ENCODE data around the gene SH2D1B. TPM values are rescaled to one million over a fixed set of nuclear protein-coding genes. Genes with fewer than 3 reads are reported as not detected.

The SH2D1B gene
- total and polyA plus RNA-seq, 10 donors: 0.85 to 11.0 (median 4.6) TPM

GRCh38 chr1:162396201-162396906 lies 15.6 kb downstream of the SH2D1B start:
- H3K9me3 ChIP-seq: no peaks in the 10 kb centered on the region
- no peak for DNase-seq
- no peak overlapping the region for H3K4me3 ChIP-seq
- intact Hi-C loops (cut with DNase I; ENCODE audit: low total_unique reads): loop anchor here (5.0 kb wide), 1 partner anchor 339 kb away; no protein-coding TSS in a partner anchor
- H3K36me3 ChIP-seq: no peaks in the 10 kb centered on the region
- 73 to 82% (median 75%) methylated on average over 3 of the region's 3 CpGs for WGBS, 5 donors
- H3K27ac ChIP-seq: no peak overlapping the region
- TF ChIP-seq POLR2AphosphoS5 (IDR thresholded peaks at IDR 0.05) (no peak), CTCF (IDR thresholded peaks at IDR 0.05 in 8 of 11, conservative IDR thresholded peaks at IDR 0.05 in 3 of 11) (no peak), POLR2A (IDR thresholded peaks at IDR 0.05) (no peak)
- H3K4me1 ChIP-seq: peaks cover 0 to 7% (median 0%) of the 10 kb centered on the region in 6 donors
- H3K27me3 ChIP-seq (replicated peaks in 1 of 7): peaks cover 0 to 48% (median 5%) of the 10 kb centered on the region in 7 donors

GRCh38 chr1:162391790-162392563 lies 20.0 kb downstream of the SH2D1B start:
- H3K27ac ChIP-seq: no peak overlapping the region
- TF ChIP-seq POLR2AphosphoS5 (IDR thresholded peaks at IDR 0.05): no peak
- TF ChIP-seq CTCF (IDR thresholded peaks at IDR 0.05 in 8 of 11, conservative IDR thresholded peaks at IDR 0.05 in 3 of 11): peak; percentile 33 to 74 (median 65)
- no peaks in the 10 kb centered on the region for H3K9me3 ChIP-seq
- WGBS, 5 donors: 53 to 69% (median 61%) methylated on average over 4 of the region's 4 CpGs
- no peak overlapping the region for H3K4me3 ChIP-seq
- DNase-seq: no peak
- H3K36me3 ChIP-seq: no peaks in the 10 kb centered on the region
- H3K27me3 ChIP-seq (replicated peaks in 1 of 7): peaks cover 0 to 28% (median 0%) of the 10 kb centered on the region in 7 donors
- intact Hi-C loops (cut with DNase I; ENCODE audit: low total_unique reads): no loop called here
- peaks cover 0 to 18% (median 0%) of the 10 kb centered on the region in 6 donors for H3K4me1 ChIP-seq

- H3K36me3 ChIP-seq: no peaks in the 10 kb centered on the region
- no peak for TF ChIP-seq POLR2AphosphoS5 (IDR thresholded peaks at IDR 0.05)
- no peak for TF ChIP-seq POLR2A (IDR thresholded peaks at IDR 0.05)
- no peak for TF ChIP-seq CTCF (IDR thresholded peaks at IDR 0.05 in 8 of 11, conservative IDR thresholded peaks at IDR 0.05 in 3 of 11)
- no peak for DNase-seq
- no peaks in the 10 kb centered on the region for H3K9me3 ChIP-seq
- H3K27me3 ChIP-seq (replicated peaks in 1 of 7): peaks cover 0 to 15% (median 0%) of the 10 kb centered on the region in 7 donors
- intact Hi-C loops (cut with DNase I; ENCODE audit: low total_unique reads): no loop called here
- no peak overlapping the region for H3K4me3 ChIP-seq
- H3K4me1 ChIP-seq: peaks cover 0 to 18% (median 0%) of the 10 kb centered on the region in 6 donors
- no peak overlapping the region for H3K27ac ChIP-seq
- 72 to 80% (median 79%) methylated on average over 15 of the region's 15 CpGs for WGBS, 5 donors
Observed at GRCh38 chr1:162390396-162391185, 21.3 kb downstream of the SH2D1B start.

Measured in spleen (tissue), 11 donors.